Posterior cingulate gyrus (tissue), 11 donors: ENCODE data around the gene SAMD10.

Source experiments
- DNase-seq, 10 donors: peaks; one replicate each; pipeline versions ENCODE4 v3.0.0 to v3.0.0-alpha.2; 2020 to 2021; ENCODE audit warnings: mixed read lengths in 3 of 10
- intact Hi-C: fragments of 100-400 bp; cut with DNase I; formaldehyde crosslinking; loops from one replicate; pipeline ENCODE4 v1.15.1; 2023

The SAMD10 gene

GRCh38 chr20:63945031-63945658 is 34.3 kb downstream of the SAMD10 start:
- intact Hi-C loops: no loop called here
- DNase-seq: no peak

- DNase-seq: no peak
- intact Hi-C loops: no loop called here
These were observed 35.1 kb downstream of the SAMD10 start for GRCh38 chr20:63944078-63944941.

- intact Hi-C loops: no loop called here
- DNase-seq: no peak
These were observed 35.7 kb downstream of the SAMD10 start for GRCh38 chr20:63943808-63944077.

GRCh38 chr20:63942969-63943807 is 36.3 kb downstream of the SAMD10 start:
- DNase-seq: peak in 1 of 10 donors; percentile 11
- intact Hi-C loops: no loop called here

- intact Hi-C loops: no loop called here
- DNase-seq: peak in 1 of 10 donors; percentile 6
These were observed 37.0 kb downstream of the SAMD10 start for GRCh38 chr20:63942250-63942951.

GRCh38 chr20:63941282-63942081 is 38.0 kb downstream of the SAMD10 start:
- DNase-seq: peak in 1 of 10 donors; percentile 42
- intact Hi-C loops: no loop called here

GRCh38 chr20:63940472-63941266 is 38.8 kb downstream of the SAMD10 start:
- intact Hi-C loops: no loop called here
- DNase-seq: peak in 1 of 10 donors; percentile 85

GRCh38 chr20:63940071-63940471 is 39.4 kb downstream of the SAMD10 start:
- intact Hi-C loops: no loop called here
- DNase-seq: peak in 1 of 10 donors; percentile 2

- DNase-seq: no peak
- intact Hi-C loops: no loop called here
These were observed 40.1 kb downstream of the SAMD10 start for GRCh38 chr20:63939061-63939935.

- no peak for DNase-seq
- intact Hi-C loops: no loop called here
These were observed 41.8 kb downstream of the SAMD10 start for GRCh38 chr20:63937596-63937995.

- DNase-seq: no peak
- intact Hi-C loops: no loop called here
These were observed 44.0 kb downstream of the SAMD10 start for GRCh38 chr20:63935447-63935846.

GRCh38 chr20:63934271-63935068 is 45.0 kb downstream of the SAMD10 start:
- intact Hi-C loops: no loop called here
- peak in 1 of 10 donors; percentile 85 for DNase-seq

GRCh38 chr20:63933646-63934045 is 45.8 kb downstream of the SAMD10 start:
- intact Hi-C loops: no loop called here
- peak in 1 of 10 donors; percentile 83 for DNase-seq

- intact Hi-C loops: no loop called here
- no peak for DNase-seq
These were observed 46.8 kb downstream of the SAMD10 start for GRCh38 chr20:63932606-63933160.

- intact Hi-C loops: no loop called here
- DNase-seq: no peak
These were observed 47.7 kb downstream of the SAMD10 start for GRCh38 chr20:63931735-63932134.

GRCh38 chr20:63930971-63931553 is 48.4 kb downstream of the SAMD10 start:
- DNase-seq: no peak
- intact Hi-C loops: no loop called here
